Stimulated activated CD4-positive, alpha-beta T cell treated with anti-CD3 and anti-CD28 coated beads, Interleukin-15, amount 100 ng/mL, for 24 hours (primary cell): ENCODE measurements around the gene GNGT1.
A peak's percentile ranks its signal among the peaks of the same experiment; 100 is the strongest.
"Not testable (repeated sequence)": the region's sequence is repeated elsewhere in the genome, so short reads cannot be mapped to it uniquely, and the experiment has no call there.

ENCODE experiments used
- DNase-seq: peaks from one replicate; pipeline ENCODE4 v3.0.0-alpha.2; 2020

Gene GNGT1

DNA sequence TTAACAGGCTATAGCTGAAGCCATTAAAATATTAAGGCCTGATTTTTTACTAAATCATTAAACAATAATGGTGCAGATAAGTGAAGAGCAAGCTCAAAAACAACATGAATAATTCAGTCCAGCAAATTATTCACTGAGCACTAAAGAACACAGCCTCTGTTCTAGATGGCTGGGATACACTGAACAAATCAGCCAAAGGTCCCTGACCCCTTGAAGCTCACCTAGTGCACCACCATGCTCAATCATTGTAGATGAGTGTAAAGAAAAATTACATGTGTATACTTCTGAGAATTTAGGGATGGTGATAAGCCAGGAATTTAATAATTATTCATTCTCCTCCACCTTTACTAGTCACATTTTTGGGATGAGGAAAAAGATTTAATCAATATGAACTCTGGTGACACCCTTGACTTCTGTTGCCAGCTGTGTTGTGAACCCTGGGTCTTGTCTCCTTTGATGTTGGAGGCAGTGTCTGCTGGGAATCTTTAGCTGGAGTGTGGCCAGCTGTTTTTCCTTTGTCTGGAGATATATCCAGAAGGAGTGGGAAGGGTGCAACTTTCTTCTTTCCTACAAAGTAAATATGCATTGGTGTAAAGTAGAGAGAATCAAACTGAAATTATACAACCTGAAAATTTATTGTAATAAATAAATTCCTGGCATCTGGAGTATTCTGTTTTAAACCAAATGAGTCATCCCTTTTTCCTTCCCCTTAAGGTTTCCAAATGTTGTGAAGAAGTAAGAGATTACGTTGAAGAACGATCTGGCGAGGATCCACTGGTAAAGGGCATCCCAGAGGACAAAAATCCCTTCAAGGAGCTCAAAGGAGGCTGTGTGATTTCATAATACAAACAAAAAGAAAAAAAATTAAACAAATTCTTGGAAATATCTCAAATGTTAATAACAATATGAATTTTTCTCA, 4.0 kb downstream of the GNGT1 start:
- DNase-seq: no peak

GRCh38 chr7:93911242-93911641, 4.9 kb downstream of the GNGT1 start:
- not testable (repeated sequence) for DNase-seq

GRCh38 chr7:93911661-93912060, 5.3 kb downstream of the GNGT1 start:
- DNase-seq: not testable (repeated sequence)

- no peak for DNase-seq
These were observed 6.8 kb downstream of the GNGT1 start for GRCh38 chr7:93913197-93913596.

DNA sequence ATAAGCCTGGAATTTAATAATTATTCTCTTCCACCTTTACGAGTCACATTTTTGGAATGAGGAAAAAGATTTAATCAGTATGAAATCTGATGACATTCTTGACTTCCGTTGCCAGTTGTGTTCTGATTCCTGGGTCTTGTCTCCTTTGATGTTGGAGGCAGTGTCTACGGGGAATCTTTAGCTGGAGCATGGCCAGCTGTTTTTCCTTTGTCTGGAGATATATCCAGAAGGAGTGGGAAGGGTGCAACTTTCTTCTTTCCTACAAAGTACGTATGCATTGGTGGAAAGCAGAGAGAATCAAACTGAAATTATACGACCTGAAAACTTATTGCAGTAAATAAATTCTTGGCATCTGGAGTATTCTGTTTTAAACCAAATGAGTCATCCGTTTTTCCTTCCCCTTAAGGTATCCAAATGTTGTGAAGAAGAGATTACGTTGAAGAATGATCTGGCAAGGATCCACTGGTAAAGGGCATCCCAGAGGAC, 8.3 kb downstream of the GNGT1 start:
- no peak for DNase-seq

DNA sequence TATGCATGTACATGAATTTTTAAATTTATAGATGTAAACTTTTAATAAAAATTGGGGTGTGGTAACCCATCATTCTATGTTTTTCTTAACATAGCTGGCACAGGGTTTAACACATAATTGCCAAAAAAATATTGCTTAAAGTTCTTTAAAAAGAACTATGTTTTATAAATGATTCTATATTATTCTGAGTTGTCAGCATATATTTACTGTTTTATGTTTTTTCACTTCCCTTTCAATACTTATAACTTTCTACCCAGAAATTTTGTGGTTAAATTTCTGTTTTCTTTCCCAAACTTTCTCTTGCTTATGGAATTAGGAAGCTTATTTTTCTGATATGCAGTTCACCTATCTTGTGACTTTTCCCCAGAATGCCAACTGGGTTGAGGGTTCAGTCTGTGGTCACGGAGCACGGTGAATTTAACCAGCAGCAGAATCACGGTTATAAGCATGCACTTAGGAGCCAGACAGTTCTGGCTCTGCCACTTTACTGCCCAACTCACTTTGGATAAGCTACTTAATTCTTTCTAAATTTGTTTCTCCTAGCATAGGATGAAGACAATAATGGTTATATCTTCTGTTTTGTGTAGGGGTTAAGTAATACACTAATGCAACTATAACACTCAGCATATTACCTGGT, 9.0 kb downstream of the GNGT1 start:
- DNase-seq: not testable (repeated sequence)

DNA sequence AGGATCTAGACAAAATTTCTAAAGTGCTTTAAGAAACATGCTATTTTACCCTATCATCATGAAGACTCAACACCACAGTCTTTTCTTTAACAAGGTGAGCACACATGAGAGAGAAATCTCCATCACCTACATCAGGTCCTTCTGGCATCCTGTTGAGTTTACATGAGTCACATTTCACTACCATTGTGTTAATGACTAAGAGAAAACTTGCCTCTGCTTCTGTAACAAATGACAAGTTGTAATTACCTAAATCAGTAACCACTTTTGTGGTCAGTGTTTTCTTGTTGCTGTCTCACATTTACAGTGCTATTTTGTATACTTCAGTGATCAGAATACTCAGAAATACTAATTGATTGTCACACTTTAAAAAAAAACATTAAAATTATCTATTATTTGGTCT, 9.5 kb downstream of the GNGT1 start:
- DNase-seq: not testable (repeated sequence)

DNA sequence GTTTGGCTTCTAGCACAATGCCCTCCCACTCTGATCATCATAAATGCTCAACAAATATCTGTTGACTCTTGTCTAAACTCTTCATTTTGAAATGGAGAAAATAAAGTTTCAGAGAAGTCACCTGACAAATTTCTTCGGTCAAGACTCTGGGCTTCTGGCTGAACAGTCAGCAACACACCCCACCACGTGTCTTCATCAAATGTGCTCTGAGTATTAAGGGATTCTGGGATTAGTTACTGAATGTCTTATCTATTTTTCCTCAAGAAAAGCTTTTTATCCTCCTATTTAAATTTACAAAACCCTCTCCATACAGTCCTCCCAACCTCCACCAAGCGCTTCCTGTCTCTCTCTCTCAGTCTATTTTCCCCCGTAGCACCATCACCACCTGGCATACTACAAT, 9.9 kb downstream of the GNGT1 start:
- DNase-seq: not testable (repeated sequence)

DNA sequence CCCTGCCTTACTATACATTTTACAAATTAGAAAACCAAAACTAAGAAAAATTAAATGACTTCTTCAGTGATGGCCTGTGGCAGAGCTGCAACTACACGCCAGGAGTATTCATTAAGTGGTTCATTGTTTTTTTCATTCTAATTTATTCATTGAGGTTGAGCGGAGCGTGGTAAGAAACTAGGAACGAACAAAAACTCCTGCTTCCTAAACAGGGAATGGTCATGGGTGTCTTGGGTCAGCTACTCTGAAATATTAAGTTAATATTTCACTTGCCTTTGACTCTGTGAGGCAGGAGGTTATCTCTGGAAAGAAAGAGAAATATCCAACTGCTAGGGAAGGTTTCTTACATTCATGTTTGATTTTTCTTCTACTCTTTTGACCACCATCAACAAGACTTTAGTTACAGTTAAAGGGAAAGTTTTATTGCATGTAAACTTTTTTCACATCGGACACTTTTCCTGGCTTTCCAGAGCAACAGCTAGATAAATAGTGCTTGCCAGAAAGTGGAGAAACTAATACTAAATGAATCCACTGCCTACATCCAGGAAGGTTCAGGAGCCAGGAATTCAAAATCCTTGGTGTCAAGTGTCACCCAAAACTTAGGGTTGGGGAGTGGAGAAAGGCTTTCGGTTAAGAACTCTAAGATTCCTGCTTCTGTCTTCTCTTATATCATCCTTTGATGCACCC, 14.3 kb downstream of the GNGT1 start:
- DNase-seq: no peak

DNA sequence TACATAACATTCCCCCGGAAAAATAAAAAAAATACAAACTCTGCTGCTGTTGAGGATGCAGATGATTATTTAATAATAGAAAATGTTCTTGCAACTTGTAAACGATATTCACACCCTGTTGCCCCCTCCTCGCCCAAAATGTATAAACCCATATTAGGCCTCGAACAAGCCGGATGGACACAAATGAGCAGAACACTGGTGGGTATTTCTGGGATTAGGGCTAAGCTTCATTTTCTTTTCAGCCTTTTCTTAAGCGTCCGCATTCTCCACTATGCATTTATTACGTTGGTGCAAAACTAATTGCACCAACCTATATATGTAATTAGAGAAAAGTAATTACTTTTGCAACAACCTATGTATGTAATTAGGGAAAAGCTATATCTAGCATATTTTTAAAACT, 14.8 kb downstream of the GNGT1 start:
- DNase-seq: no peak

- DNase-seq: peak; percentile 54
These were observed 15.5 kb downstream of the GNGT1 start, which contains the start of gene GNG11 for GRCh38 chr7:93921607-93922566. Gene GNG11, plus strand, starts transcription at chr7:93921735. Its CDS starts 403 bp downstream, at chr7:93922138.

- no peak for DNase-seq
These were observed 16.9 kb downstream of the GNGT1 start for GRCh38 chr7:93923296-93923695.

- DNase-seq: no peak
These were observed 17.6 kb downstream of the GNGT1 start for GRCh38 chr7:93923942-93924341.

- no peak for DNase-seq
These were observed 20.4 kb downstream of the GNGT1 start for GRCh38 chr7:93926800-93927199.

- DNase-seq: no peak
These were observed 21.2 kb downstream of the GNGT1 start for GRCh38 chr7:93927585-93927984.

DNA sequence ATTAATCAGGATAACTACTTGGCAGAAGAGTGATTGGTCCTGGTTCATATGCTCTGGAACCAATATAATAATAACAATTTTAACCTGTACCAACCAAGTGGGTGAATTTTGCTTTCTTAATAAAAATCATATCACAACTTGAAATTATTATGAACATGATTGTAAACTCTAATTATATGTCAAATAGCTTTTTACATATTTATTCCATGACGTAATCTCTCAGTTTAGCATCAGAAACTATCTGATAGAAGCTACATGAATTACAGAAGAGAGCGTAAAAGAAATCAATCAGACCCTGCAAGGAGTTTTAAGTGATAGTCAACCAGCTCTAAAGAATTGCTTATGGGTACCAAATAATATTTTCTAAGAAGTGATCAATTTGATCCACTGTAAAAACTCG, 25.3 kb downstream of the GNGT1 start:
- no peak for DNase-seq

DNA sequence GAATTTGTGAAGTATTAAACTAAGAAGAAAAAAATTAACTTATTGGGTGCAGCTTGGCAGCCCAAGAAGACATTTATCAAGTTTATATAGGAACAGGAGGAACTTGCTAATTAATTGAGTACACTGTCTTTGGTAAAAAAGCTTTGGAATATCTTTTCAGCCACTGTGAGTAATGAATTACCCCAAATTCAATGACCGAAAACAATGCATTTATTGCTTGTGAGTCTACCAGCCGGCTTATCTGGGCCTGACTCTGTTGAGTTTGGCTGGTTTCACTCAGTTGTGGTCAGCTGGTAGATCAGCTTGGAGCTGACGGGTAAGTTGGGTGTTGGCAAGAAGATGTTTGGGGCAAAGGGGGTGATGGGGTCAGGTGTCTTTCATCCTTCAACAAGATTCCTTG, 26.8 kb downstream of the GNGT1 start:
- DNase-seq: no peak

DNA sequence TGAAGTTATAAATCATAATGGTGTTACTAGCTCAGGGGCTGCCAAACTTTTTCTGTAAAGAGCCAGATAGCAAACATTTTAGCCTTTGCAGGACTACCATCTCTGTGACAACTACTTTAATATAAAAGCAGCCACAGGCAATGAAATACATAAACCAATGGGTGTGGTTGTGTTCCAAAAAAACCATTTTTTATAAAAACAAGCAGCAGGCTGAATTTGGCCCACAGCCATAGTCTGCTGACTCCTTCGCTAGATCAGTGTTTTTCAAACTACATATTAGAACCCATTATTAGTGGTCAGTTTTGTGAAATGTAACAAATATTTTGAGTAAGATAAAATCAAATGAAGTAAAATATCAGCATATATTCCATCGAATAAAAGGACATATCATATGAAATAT, 28.7 kb downstream of the GNGT1 start:
- DNase-seq: no peak

- no peak for DNase-seq
These were observed 31.5 kb downstream of the GNGT1 start for GRCh38 chr7:93937818-93938217.

- no peak for DNase-seq
These were observed 31.9 kb downstream of the GNGT1 start for GRCh38 chr7:93938293-93938692.

DNA sequence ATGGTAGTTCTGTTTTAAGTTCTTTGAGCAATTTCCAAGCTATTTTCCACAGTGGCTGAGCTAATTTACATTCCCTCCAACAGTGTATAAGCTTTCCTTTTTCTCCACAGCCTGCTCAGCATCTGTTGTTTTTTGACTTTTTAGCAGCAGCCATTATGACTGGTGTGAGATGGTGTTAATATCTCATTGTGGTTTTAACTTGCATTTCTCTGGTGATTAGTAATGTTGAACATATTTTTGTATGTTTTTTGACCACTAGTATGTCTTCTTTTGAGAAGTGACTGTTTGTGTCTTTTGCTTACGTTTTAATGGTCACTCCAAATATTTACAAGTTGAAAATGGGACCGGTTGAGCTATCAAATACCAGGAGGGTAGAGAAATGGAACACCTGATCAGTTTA, 35.6 kb downstream of the GNGT1 start:
- DNase-seq: no peak
